GM15510 (cell line): ENCODE measurements around the gene SPIN1.

Experiments used
- POLR2A ChIP-seq: IDR thresholded peaks from 3 replicates; pipeline ENCODE4 v1.6.1; 2011; ENCODE audit warnings: borderline replicate concordance; ENCODE audit not compliant: insufficient read length; ENCODE audit errors: extremely low read depth

SPIN1 gene

GRCh38 chr9:88446728-88447127, 58.5 kb downstream of the SPIN1 start:
- TF ChIP-seq POLR2A = no peak

GRCh38 chr9:88447431-88447830, 59.2 kb downstream of the SPIN1 start:
- TF ChIP-seq POLR2A = no peak

- TF ChIP-seq POLR2A = no peak
These were observed 62.9 kb downstream of the SPIN1 start for GRCh38 chr9:88451160-88451559.

- no peak for TF ChIP-seq POLR2A
These were observed 70.6 kb downstream of the SPIN1 start for GRCh38 chr9:88458716-88459465.

GRCh38 chr9:88460587-88461332, 72.5 kb downstream of the SPIN1 start:
- no peak for TF ChIP-seq POLR2A

GRCh38 chr9:88462191-88462590, 73.9 kb downstream of the SPIN1 start:
- no peak for TF ChIP-seq POLR2A

GRCh38 chr9:88464851-88465250, 76.6 kb downstream of the SPIN1 start:
- TF ChIP-seq POLR2A = no peak

GRCh38 chr9:88468226-88468625, 80.0 kb downstream of the SPIN1 start:
- TF ChIP-seq POLR2A = no peak

GRCh38 chr9:88476491-88477271, 88.4 kb downstream of the SPIN1 start:
- no peak for TF ChIP-seq POLR2A

- TF ChIP-seq POLR2A = no peak
These were observed 89.1 kb downstream of the SPIN1 start for GRCh38 chr9:88477300-88477751.

GRCh38 chr9:88478246-88478645, 90.0 kb downstream of the SPIN1 start:
- TF ChIP-seq POLR2A = no peak

- no peak for TF ChIP-seq POLR2A
These were observed 93.7 kb downstream of the SPIN1 start for GRCh38 chr9:88481933-88482332.

GRCh38 chr9:88488166-88488565, 99.9 kb downstream of the SPIN1 start:
- TF ChIP-seq POLR2A = no peak

- TF ChIP-seq POLR2A = no peak
These were observed 106.9 kb downstream of the SPIN1 start for GRCh38 chr9:88494983-88495721.

- TF ChIP-seq POLR2A = no peak
These were observed 109.0 kb downstream of the SPIN1 start for GRCh38 chr9:88497224-88497623.

GRCh38 chr9:88498880-88499279, 110.6 kb downstream of the SPIN1 start:
- no peak for TF ChIP-seq POLR2A

- no peak for TF ChIP-seq POLR2A
These were observed 112.8 kb downstream of the SPIN1 start for GRCh38 chr9:88501086-88501485.
